Vagina (tissue), 2 donors: ENCODE data around the gene PPOX.

Experiments used
- CTCF ChIP-seq, 3 experiments: fragments of 450-650 bp in 2 of 3; fragments of 200-600 bp in 1 of 3; sonication (generic) in 1 of 3; IDR thresholded peaks; one replicate each; pipeline ENCODE4 v1.5.1; 2017 to 2019; ENCODE audit warnings: antibody characterized with exemption in 3 of 3, mild to moderate bottlenecking in 2 of 3, moderate library complexity in 2 of 3
- POLR2A ChIP-seq, 2 donors: fragments of 450-650 bp; IDR thresholded peaks; one replicate each; pipeline ENCODE4 v1.6.1; 2017; ENCODE audit warnings: antibody characterized with exemption in 2 of 2, mild to moderate bottlenecking in 2 of 2, moderate library complexity in 2 of 2

GRCh38 chr1:161132410-161133219 lies 33.6 kb upstream of the PPOX start, which contains the start of gene DEDD:
- TF ChIP-seq CTCF (IDR thresholded peaks at IDR 0.05) (no peak), POLR2A (IDR thresholded peaks at IDR 0.05) (peak in 1 of 2 donors; percentile 36)
